Gastrocnemius medialis (tissue), 4 donors: ENCODE data around the gene SHROOM3.

Source experiments
- POLR2A ChIP-seq, 2 donors: fragments of 450-650 bp; IDR thresholded peaks; one replicate each; pipeline ENCODE4 v1.6.1; 2017; ENCODE audit warnings: antibody characterized with exemption in 2 of 2, mild to moderate bottlenecking in 2 of 2, moderate library complexity in 2 of 2
- TF ChIP-seq, protein P1 (sequence below), 5 experiments: fragments of 450-650 bp in 3 of 5; fragments of 200-600 bp in 2 of 5; sonication (generic) in 2 of 5; IDR thresholded peaks in 4 of 5; conservative IDR thresholded peaks in 1 of 5; 1 replicate in 4 of 5; 2 replicates in 1 of 5; pipeline ENCODE4 v1.5.1; 2016 to 2019; ENCODE audit warnings: antibody characterized with exemption in 5 of 5, mild to moderate bottlenecking in 3 of 5, moderate library complexity in 3 of 5

DNA sequence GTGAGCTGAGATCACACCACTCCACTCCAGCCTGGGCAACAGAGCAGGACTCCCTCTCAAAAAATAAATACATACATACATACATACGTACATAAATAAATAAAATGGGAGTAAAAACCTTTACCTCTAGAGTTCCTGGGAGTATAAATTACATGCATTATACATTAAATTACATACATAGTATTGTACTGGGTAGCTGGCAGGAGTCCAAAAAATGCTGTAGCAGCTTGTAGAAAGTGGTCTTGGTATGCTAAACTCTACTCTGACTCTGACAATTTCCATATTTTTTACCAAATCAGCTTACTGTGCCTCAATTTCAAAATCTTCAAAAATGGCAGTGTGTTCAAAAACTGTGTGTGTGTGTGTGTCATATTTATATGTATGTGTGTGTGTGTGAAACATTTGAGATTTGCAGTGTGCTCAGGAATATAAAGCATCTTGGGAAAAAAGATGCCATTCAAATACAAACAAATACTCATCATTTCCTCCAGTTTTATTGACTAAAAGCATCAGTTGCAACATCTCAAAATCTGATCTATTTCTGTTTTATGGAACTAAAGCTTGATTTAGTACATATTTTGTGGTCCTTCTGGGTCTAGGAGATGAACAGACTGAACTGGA lies 171.7 kb downstream of the SHROOM3 start:
- TF ChIP-seq, protein P1, sequence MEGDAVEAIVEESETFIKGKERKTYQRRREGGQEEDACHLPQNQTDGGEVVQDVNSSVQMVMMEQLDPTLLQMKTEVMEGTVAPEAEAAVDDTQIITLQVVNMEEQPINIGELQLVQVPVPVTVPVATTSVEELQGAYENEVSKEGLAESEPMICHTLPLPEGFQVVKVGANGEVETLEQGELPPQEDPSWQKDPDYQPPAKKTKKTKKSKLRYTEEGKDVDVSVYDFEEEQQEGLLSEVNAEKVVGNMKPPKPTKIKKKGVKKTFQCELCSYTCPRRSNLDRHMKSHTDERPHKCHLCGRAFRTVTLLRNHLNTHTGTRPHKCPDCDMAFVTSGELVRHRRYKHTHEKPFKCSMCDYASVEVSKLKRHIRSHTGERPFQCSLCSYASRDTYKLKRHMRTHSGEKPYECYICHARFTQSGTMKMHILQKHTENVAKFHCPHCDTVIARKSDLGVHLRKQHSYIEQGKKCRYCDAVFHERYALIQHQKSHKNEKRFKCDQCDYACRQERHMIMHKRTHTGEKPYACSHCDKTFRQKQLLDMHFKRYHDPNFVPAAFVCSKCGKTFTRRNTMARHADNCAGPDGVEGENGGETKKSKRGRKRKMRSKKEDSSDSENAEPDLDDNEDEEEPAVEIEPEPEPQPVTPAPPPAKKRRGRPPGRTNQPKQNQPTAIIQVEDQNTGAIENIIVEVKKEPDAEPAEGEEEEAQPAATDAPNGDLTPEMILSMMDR (IDR thresholded peaks at IDR 0.05 in 4 of 5, conservative IDR thresholded peaks at IDR 0.05 in 1 of 5): no peak
- TF ChIP-seq POLR2A (IDR thresholded peaks at IDR 0.05): no peak
